ENCODE results near the gene CORT. TPM values are rescaled to one million over a fixed set of nuclear protein-coding genes. Genes with fewer than 3 reads are reported as not detected.

CORT gene
- total and polyA plus RNA-seq, 2 donors (not counting 3 experiments of a cell fraction or from before 2014, with no cell fraction given), result 0.11 TPM; not detected in 1

DNA sequence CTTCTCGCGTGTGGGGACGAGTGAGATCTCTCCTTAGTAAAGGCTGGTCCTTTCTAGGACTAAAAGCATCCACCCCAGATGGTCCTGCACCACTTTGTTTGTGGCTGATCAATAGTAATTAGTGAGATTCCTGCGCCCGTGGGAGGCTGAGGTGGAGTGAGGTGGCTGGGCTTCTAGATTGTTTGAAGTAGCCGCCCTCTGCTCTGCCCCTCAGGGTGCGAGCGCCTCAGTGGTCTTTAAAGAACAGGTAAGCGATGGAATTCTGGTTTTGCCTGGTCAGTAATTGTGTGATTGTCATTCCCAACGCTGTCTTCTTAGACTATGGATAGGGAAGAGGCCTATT, 45.6 kb downstream of the CORT start:
- intact Hi-C loops (cut with micrococcal nuclease), result loop anchor here (1.0 kb wide), 2 partner anchors 372 to 447 kb away; no protein-coding TSS in a partner anchor
- H3K4me2 ChIP-seq (ENCODE audit: insufficient read depth, low read length), result no peak overlapping the region
- CTCF ChIA-PET, result interaction anchor here (0.6 to 3.6 kb wide), 26 partner anchors 8 to 542 kb away, joined by 3 to 123 read pairs (median 9); partner anchors contain the start of gene CENPS
- POLR2A ChIA-PET, result no interaction called here
- dilution Hi-C loops (cut with MboI; ENCODE audit: extremely low pct_ligation_motif_present, low sequenced_read_pairs), result no loop called here
- TF ChIP-seq, protein P1, sequence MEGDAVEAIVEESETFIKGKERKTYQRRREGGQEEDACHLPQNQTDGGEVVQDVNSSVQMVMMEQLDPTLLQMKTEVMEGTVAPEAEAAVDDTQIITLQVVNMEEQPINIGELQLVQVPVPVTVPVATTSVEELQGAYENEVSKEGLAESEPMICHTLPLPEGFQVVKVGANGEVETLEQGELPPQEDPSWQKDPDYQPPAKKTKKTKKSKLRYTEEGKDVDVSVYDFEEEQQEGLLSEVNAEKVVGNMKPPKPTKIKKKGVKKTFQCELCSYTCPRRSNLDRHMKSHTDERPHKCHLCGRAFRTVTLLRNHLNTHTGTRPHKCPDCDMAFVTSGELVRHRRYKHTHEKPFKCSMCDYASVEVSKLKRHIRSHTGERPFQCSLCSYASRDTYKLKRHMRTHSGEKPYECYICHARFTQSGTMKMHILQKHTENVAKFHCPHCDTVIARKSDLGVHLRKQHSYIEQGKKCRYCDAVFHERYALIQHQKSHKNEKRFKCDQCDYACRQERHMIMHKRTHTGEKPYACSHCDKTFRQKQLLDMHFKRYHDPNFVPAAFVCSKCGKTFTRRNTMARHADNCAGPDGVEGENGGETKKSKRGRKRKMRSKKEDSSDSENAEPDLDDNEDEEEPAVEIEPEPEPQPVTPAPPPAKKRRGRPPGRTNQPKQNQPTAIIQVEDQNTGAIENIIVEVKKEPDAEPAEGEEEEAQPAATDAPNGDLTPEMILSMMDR (IDR thresholded peaks at IDR 0.05; ENCODE audit: extremely low read depth in 1 of 2, insufficient read depth in 1 of 2, low read depth in 1 of 2, low read length in 2 of 2), result no peak
- TF ChIP-seq, protein P2, sequence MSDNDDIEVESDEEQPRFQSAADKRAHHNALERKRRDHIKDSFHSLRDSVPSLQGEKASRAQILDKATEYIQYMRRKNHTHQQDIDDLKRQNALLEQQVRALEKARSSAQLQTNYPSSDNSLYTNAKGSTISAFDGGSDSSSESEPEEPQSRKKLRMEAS (IDR thresholded peaks at IDR 0.05; ENCODE audit: insufficient read depth, insufficient read length), result no peak
- no peak for TF ChIP-seq POLR2A (IDR thresholded peaks at IDR 0.05; ENCODE audit: low read depth, low read length)
- no peak for TF ChIP-seq JUN (IDR thresholded peaks at IDR 0.05; ENCODE audit: borderline replicate concordance, insufficient read depth, insufficient read length, low read depth)
- H3K9me3 ChIP-seq (replicated peaks; ENCODE audit: control insufficient read depth, insufficient read depth, low read length), result no peaks in the 10 kb centered on the region
- peaks cover 0 to 3% of the 10 kb centered on the region in 2 experiments for H3K36me3 ChIP-seq (ENCODE audit: control insufficient read depth in 2 of 2, extremely low read depth in 1 of 2, insufficient read depth in 2 of 2, low read length in 2 of 2)
- no peak overlapping the region for H3K27ac ChIP-seq (ENCODE audit: insufficient read depth, low read depth, low read length)
- FAIRE-seq (no peak), DNase-seq (ENCODE audit: low read depth, low spot score) (no peak)
- peaks cover 27% of the 10 kb centered on the region for H3K79me2 ChIP-seq (ENCODE audit: control insufficient read depth, insufficient read depth, low read length)
- peaks cover 5% of the 10 kb centered on the region for H3K4me1 ChIP-seq (ENCODE audit: control insufficient read depth, extremely low read depth, insufficient read depth, low read length)
- H3K4me3 ChIP-seq (replicated peaks in 1 of 3; ENCODE audit: insufficient read depth in 1 of 3, low read depth in 1 of 3, low read length in 3 of 3), result no peak overlapping the region
- H3K9me1 ChIP-seq (replicated peaks; ENCODE audit: control insufficient read depth, extremely low read depth, insufficient read depth, low read length), result no peaks in the 10 kb centered on the region
- H4K20me1 ChIP-seq (replicated peaks; ENCODE audit: control insufficient read depth, extremely low read depth, insufficient read depth, low read length), result no peaks in the 10 kb centered on the region
- no peak overlapping the region for H3K9ac ChIP-seq (replicated peaks; ENCODE audit: extremely low read depth, insufficient read depth, low read length)
- H3K27me3 ChIP-seq (ENCODE audit: control insufficient read depth in 2 of 2, insufficient read depth in 2 of 2, low read length in 2 of 2), result no peaks in the 10 kb centered on the region
- H2AFZ ChIP-seq (ENCODE audit: low read depth, low read length), result no peak overlapping the region
- no TSS peak for BruUV-seq (replicated peaks)

DNA sequence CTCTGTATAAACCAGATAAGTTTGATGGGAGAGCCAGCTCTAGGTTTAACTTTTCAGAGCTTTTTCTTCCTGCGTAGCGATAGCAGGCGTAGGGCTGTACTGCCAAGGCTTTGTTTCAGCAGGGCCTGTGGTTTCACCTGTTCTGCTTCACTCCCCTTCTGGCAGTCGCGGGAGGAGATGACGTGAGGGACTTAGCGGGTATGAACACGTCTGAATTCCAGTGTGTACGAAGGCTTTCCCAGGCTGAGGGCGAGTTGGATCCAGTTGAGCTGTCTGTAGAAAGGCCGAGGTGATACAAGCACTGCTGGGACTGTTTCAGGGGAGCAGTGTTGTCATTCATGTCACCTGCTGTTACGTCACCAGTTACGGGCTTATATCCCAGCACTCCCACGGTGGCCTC, 46.1 kb downstream of the CORT start:
- Histone ChIP-seq H3K27me3 (ENCODE audit: control insufficient read depth in 2 of 2, insufficient read depth in 2 of 2, low read length in 2 of 2) (no peaks in the 10 kb centered on the region), H3K79me2 (ENCODE audit: control insufficient read depth, insufficient read depth, low read length) (peaks cover 30% of the 10 kb centered on the region), H3K36me3 (ENCODE audit: control insufficient read depth in 2 of 2, extremely low read depth in 1 of 2, insufficient read depth in 2 of 2, low read length in 2 of 2) (peaks cover 0 to 3% of the 10 kb centered on the region in 2 experiments), H2AFZ (ENCODE audit: low read depth, low read length) (no peak overlapping the region), H3K9ac (replicated peaks; ENCODE audit: extremely low read depth, insufficient read depth, low read length) (no peak overlapping the region), H3K27ac (ENCODE audit: insufficient read depth, low read depth, low read length) (no peak overlapping the region), H3K4me1 (ENCODE audit: control insufficient read depth, extremely low read depth, insufficient read depth, low read length) (peaks cover 5% of the 10 kb centered on the region), H3K4me3 (replicated peaks in 1 of 3; ENCODE audit: insufficient read depth in 1 of 3, low read depth in 1 of 3, low read length in 3 of 3) (no peak overlapping the region), H3K4me2 (ENCODE audit: insufficient read depth, low read length) (no peak overlapping the region), H3K9me3 (replicated peaks; ENCODE audit: control insufficient read depth, insufficient read depth, low read length) (no peaks in the 10 kb centered on the region), H3K9me1 (replicated peaks; ENCODE audit: control insufficient read depth, extremely low read depth, insufficient read depth, low read length) (no peaks in the 10 kb centered on the region), H4K20me1 (replicated peaks; ENCODE audit: control insufficient read depth, extremely low read depth, insufficient read depth, low read length) (no peaks in the 10 kb centered on the region)
- ChIA-PET CTCF (interaction anchor here (1.8 to 3.6 kb wide), 6 partner anchors 8 to 449 kb away, joined by 7 to 123 read pairs (median 16); partner anchors contain the start of gene CENPS), POLR2A (no interaction called here)
- dilution Hi-C loops (cut with MboI; ENCODE audit: extremely low pct_ligation_motif_present, low sequenced_read_pairs) (no loop called here), intact Hi-C loops (cut with micrococcal nuclease) (loop anchor here (1.0 kb wide), 2 partner anchors 371 to 446 kb away; no protein-coding TSS in a partner anchor)
- no peak for DNase-seq (ENCODE audit: low read depth, low spot score)
- BruUV-seq (replicated peaks), result no TSS peak
- TF ChIP-seq JUN (IDR thresholded peaks at IDR 0.05; ENCODE audit: borderline replicate concordance, insufficient read depth, insufficient read length, low read depth) (no peak), POLR2A (IDR thresholded peaks at IDR 0.05; ENCODE audit: low read depth, low read length) (no peak), FOS (IDR thresholded peaks at IDR 0.05; ENCODE audit: borderline replicate concordance, insufficient read depth, low read length) (no peak), EZH2 (IDR thresholded peaks at IDR 0.05; ENCODE audit: borderline replicate concordance, low read depth, low read length, severe bottlenecking) (no peak), POLR2AphosphoS5 (IDR thresholded peaks at IDR 0.05; ENCODE audit: insufficient read depth, low read depth, low read length) (no peak), GATA2 (IDR thresholded peaks at IDR 0.05; ENCODE audit: insufficient read depth, insufficient read length, low read depth, low read length) (no peak), MYC (IDR thresholded peaks at IDR 0.05; ENCODE audit: low read depth, low read length) (no peak)
- TF ChIP-seq, protein P1 (IDR thresholded peaks at IDR 0.05; ENCODE audit: extremely low read depth in 1 of 2, insufficient read depth in 1 of 2, low read depth in 1 of 2, low read length in 2 of 2), result no peak
- TF ChIP-seq, protein P2 (IDR thresholded peaks at IDR 0.05; ENCODE audit: insufficient read depth, insufficient read length), result no peak
- FAIRE-seq, result no peak

Measured in endothelial cell of umbilical vein (primary cell).